Keratinocyte (primary cell): ENCODE data around the gene RAPGEF4. TPM values are rescaled to one million over a fixed set of nuclear protein-coding genes. Genes with fewer than 3 reads are reported as not detected.

ENCODE experiments used
- DNase-seq: peaks from one replicate; pipeline ENCODE4 v3.0.0-alpha.2; 2011; ENCODE audit warnings: low read depth, missing footprints, low spot score
- FAIRE-seq: peaks from 2 replicates; lab custom pipeline; 2011; peaks lifted over from hg19 to GRCh38; lab: Jason Lieb, UNC
- H2AFZ ChIP-seq: 2 replicates; pipeline ENCODE4 v1.6.0; 2012; ENCODE audit warnings: low read length, control low read depth, inconsistent platforms; ENCODE audit not compliant: control insufficient read depth
- H3K27ac ChIP-seq: 2 replicates; pipeline ENCODE4 v1.5.1; 2011; ENCODE audit warnings: low read length; ENCODE audit not compliant: control insufficient read depth, insufficient read depth
- H3K27me3 ChIP-seq: 3 replicates; pipeline ENCODE4 v1.6.0; 2011; ENCODE audit warnings: low read length; ENCODE audit not compliant: control insufficient read depth, insufficient read depth; ENCODE audit errors: extremely low read depth
- H3K36me3 ChIP-seq, 2 experiments: 2 replicates in 1 of 2; 3 replicates in 1 of 2; pipeline ENCODE4 v1.5.1; 2011; ENCODE audit warnings: low read length in 2 of 2, mild to moderate bottlenecking in 1 of 2; ENCODE audit not compliant: control insufficient read depth in 2 of 2, insufficient read depth in 2 of 2; ENCODE audit errors: extremely low read depth in 1 of 2
- H3K4me1 ChIP-seq: 3 replicates; pipeline ENCODE4 v1.5.1; 2011; ENCODE audit warnings: low read length; ENCODE audit not compliant: control insufficient read depth, insufficient read depth; ENCODE audit errors: extremely low read depth
- H3K4me2 ChIP-seq: 3 replicates; pipeline ENCODE4 v1.6.0; 2011; ENCODE audit warnings: low read depth, low read length; ENCODE audit not compliant: control insufficient read depth, insufficient read depth; ENCODE audit errors: extremely low read depth
- H3K4me3 ChIP-seq, 3 experiments: fragments of 200-600 bp in 1 of 3; sonication (generic) in 1 of 3; 2 replicates in 2 of 3; 3 replicates in 1 of 3; pipeline ENCODE4 v1.5.1; 2011 to 2016; ENCODE audit warnings: low read length in 3 of 3, mild to moderate bottlenecking in 3 of 3, control low read depth in 2 of 3, inconsistent platforms in 1 of 3, low read depth in 1 of 3, mixed read lengths in 1 of 3, mixed run types in 1 of 3, moderate library complexity in 1 of 3; ENCODE audit not compliant: control insufficient read depth in 2 of 3, insufficient read depth in 2 of 3; ENCODE audit errors: extremely low read depth in 1 of 3
- H3K79me2 ChIP-seq: 2 replicates; pipeline ENCODE4 v1.6.0; 2012; ENCODE audit warnings: low read length; ENCODE audit not compliant: control insufficient read depth, insufficient read depth
- H3K9ac ChIP-seq: 3 replicates; pipeline ENCODE4 v1.6.0; 2011; ENCODE audit warnings: low read length; ENCODE audit not compliant: control insufficient read depth, insufficient read depth; ENCODE audit errors: extremely low read depth
- H3K9me1 ChIP-seq: 3 replicates; pipeline ENCODE4 v1.6.0; 2011; ENCODE audit warnings: low read length; ENCODE audit not compliant: control insufficient read depth, insufficient read depth; ENCODE audit errors: extremely low read depth
- H3K9me3 ChIP-seq: 2 replicates; pipeline ENCODE4 v1.5.1; 2012; ENCODE audit warnings: low read depth, low read length; ENCODE audit not compliant: control insufficient read depth
- H4K20me1 ChIP-seq: 3 replicates; pipeline ENCODE4 v1.6.0; 2011; ENCODE audit warnings: low read length; ENCODE audit not compliant: control insufficient read depth, insufficient read depth; ENCODE audit errors: extremely low read depth
- EZH2 ChIP-seq: IDR thresholded peaks from one replicate; pipeline ENCODE4 v1.6.1; 2012; ENCODE audit warnings: inconsistent platforms, mild to moderate bottlenecking, low read length, moderate library complexity
- dilution Hi-C: fragments of 300-500 bp; cut with MboI; formaldehyde crosslinking; loops from one replicate; pipeline ENCODE4 v1.7.0; 2020; ENCODE audit warnings: low sequenced_read_pairs; ENCODE audit not compliant: extremely low pct_ligation_motif_present
- polyA plus RNA-seq, 5 experiments: library from polyadenylated mRNA; depleted of rRNA in 3 of 5; stranded (reverse) in 3 of 5; stranded (forward) in 1 of 5; unstranded in 1 of 5; fragments of >200 nt; gene quantifications; 1 replicate in 1 of 5; 2 replicates in 3 of 5; 3 replicates in 1 of 5; pipeline versions ENCODE4 v1.2.1 to v1.2.3, GENCODE V29; 2011 to 2012; ENCODE audit warnings: missing spikeins in 2 of 5, low read depth in 1 of 5, low replicate concordance in 1 of 5
- TF ChIP-seq, protein P1 (sequence below), 3 experiments: IDR thresholded peaks in 1 of 3; conservative IDR thresholded peaks in 1 of 3; optimal IDR thresholded peaks in 1 of 3; 2 replicates in 2 of 3; 3 replicates in 1 of 3; pipeline versions ENCODE3 to v1.5.1; 2011; ENCODE audit warnings: low read length in 3 of 3, mild to moderate bottlenecking in 3 of 3, moderate library complexity in 2 of 3, control low read depth in 1 of 3, inconsistent platforms in 1 of 3; ENCODE audit not compliant: insufficient read depth in 2 of 3; ENCODE audit errors: extremely low read depth in 1 of 3

The RAPGEF4 gene
- polyA plus RNA-seq, 1 donor (not counting 4 experiments of a cell fraction or from before 2014, with no cell fraction given), result 1.6 TPM

- Histone ChIP-seq H4K20me1 (no peaks in the 10 kb centered on the region), H3K9ac (no peak overlapping the region), H3K27ac (no peak overlapping the region), H3K9me1 (no peaks in the 10 kb centered on the region), H3K36me3 (no peaks in the 10 kb centered on the region), H3K27me3 (no peaks in the 10 kb centered on the region), H3K4me3 (no peak overlapping the region), H3K4me1 (no peaks in the 10 kb centered on the region), H3K9me3 (no peaks in the 10 kb centered on the region), H3K79me2 (no peaks in the 10 kb centered on the region), H3K4me2 (no peak overlapping the region), H2AFZ (no peak overlapping the region)
- FAIRE-seq (no peak), DNase-seq (no peak)
- dilution Hi-C loops, result no loop called here
- TF ChIP-seq EZH2, result no peak
- TF ChIP-seq, protein P1, sequence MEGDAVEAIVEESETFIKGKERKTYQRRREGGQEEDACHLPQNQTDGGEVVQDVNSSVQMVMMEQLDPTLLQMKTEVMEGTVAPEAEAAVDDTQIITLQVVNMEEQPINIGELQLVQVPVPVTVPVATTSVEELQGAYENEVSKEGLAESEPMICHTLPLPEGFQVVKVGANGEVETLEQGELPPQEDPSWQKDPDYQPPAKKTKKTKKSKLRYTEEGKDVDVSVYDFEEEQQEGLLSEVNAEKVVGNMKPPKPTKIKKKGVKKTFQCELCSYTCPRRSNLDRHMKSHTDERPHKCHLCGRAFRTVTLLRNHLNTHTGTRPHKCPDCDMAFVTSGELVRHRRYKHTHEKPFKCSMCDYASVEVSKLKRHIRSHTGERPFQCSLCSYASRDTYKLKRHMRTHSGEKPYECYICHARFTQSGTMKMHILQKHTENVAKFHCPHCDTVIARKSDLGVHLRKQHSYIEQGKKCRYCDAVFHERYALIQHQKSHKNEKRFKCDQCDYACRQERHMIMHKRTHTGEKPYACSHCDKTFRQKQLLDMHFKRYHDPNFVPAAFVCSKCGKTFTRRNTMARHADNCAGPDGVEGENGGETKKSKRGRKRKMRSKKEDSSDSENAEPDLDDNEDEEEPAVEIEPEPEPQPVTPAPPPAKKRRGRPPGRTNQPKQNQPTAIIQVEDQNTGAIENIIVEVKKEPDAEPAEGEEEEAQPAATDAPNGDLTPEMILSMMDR (optimal IDR thresholded peaks at IDR 0.05 in 1 of 3, IDR thresholded peaks at IDR 0.05 in 1 of 3, conservative IDR thresholded peaks at IDR 0.05 in 1 of 3; ENCODE audit: extremely low read depth in 1 of 3, insufficient read depth in 2 of 3, low read length in 3 of 3), result peak; percentile 31 to 57 (median 47)
These were observed 286.3 kb downstream of the RAPGEF4 start for GRCh38 chr2:173021939-173022371.

GRCh38 chr2:173023718-173024117, 288.1 kb downstream of the RAPGEF4 start:
- no peaks in the 10 kb centered on the region for H3K36me3 ChIP-seq
- H3K9ac ChIP-seq, result no peak overlapping the region
- no peaks in the 10 kb centered on the region for H3K9me1 ChIP-seq
- DNase-seq, result no peak
- H3K27ac ChIP-seq, result no peak overlapping the region
- no peak for FAIRE-seq
- H2AFZ ChIP-seq, result no peak overlapping the region
- H3K79me2 ChIP-seq, result no peaks in the 10 kb centered on the region
- H3K4me1 ChIP-seq, result no peaks in the 10 kb centered on the region
- no peak overlapping the region for H3K4me3 ChIP-seq
- no peak overlapping the region for H3K4me2 ChIP-seq
- H4K20me1 ChIP-seq, result no peaks in the 10 kb centered on the region
- no peaks in the 10 kb centered on the region for H3K27me3 ChIP-seq
- no peaks in the 10 kb centered on the region for H3K9me3 ChIP-seq
- dilution Hi-C loops, result no loop called here
- TF ChIP-seq, protein P1 (optimal IDR thresholded peaks at IDR 0.05 in 1 of 3, IDR thresholded peaks at IDR 0.05 in 1 of 3, conservative IDR thresholded peaks at IDR 0.05 in 1 of 3; ENCODE audit: extremely low read depth in 1 of 3, insufficient read depth in 2 of 3, low read length in 3 of 3), result no peak
- no peak for TF ChIP-seq EZH2
